GM19023 (cell line): ENCODE measurements around the gene MS4A4E.
"Not testable (repeated sequence)": the region's sequence is repeated elsewhere in the genome, so short reads cannot be mapped to it uniquely, and the experiment has no call there.

Source experiments
- ATAC-seq: cut with Tn5 transposase; IDR thresholded peaks from one replicate; pipeline ENCODE4 v1.9.1; 2021; ENCODE audit warnings: mild to moderate bottlenecking, moderate library complexity; ENCODE audit not compliant: unreplicated experiment

MS4A4E gene

DNA sequence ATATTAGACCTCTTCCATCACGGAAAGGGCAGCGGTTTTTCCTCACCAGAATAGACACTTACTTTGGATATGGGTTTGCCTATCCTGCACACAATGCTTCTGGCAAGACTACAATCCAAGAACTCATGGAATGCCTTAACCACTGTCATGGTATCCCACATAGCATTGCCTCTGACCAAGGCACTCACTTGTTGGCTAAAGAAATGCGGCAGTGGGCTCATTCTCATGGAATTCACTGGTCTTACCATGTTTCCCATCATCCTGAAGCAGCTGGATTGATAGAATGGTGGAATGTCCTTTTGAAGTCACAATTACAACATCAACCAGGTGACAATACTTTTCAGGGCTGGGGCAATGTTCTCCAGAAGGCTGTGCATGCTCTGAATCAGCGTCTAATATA, 20.8 kb downstream of the MS4A4E start:
- no peak for ATAC-seq

DNA sequence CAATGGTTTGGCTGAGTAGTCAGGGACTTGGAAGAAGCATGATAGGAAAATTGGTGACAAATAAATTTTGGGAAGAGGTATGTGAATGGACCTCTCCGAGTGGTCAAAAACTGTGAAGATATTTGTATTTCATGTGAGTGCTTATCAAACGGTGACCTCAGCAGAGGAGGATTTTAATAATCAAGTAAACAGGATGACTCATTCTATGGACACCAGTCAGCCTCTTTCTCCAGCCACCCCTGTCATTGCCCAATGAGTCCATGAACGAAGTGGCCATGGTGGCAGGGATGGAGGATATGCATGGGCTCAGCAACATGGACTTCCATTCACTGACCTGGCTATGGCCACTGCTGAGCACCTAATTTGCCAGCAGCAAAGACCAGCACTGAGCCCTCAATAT, 21.2 kb downstream of the MS4A4E start:
- ATAC-seq: no peak

DNA sequence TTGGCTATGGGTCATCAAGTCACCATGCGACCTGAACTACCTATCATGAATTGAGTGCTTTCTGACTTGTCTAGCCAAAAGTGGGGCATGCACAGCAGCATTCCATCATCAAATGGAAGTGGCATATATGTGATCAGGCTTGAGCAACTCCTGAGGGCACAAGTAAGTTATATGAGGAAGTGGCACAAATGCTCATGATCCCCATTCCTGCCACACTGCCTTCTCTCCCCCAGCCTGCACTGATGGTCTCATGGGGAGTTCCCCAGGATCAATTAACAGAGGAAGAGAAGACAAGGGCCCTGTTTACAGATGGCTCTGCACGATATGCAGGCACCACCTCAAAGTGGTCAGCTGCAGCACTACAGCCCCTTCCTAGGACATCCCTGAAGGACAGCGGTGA, 21.8 kb downstream of the MS4A4E start:
- no peak for ATAC-seq

DNA sequence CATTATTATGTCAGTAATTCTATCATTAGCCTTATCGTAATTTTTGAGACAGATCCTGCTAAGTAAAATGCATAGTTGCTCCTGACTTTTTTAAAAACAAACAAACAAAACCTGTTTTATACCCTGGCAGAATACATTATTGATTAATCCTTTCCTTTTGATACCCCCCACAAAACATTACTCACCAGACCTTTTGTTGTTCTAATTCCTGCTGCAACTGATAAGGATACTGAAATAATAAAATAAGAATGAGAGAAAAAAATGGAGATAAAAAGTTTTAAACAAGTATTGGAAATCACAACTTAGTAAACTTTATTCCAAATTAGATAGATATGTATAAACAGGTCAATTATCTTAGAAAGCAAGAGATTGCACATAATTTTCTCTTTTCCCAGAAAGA, 28.6 kb downstream of the MS4A4E start:
- ATAC-seq: no peak

DNA sequence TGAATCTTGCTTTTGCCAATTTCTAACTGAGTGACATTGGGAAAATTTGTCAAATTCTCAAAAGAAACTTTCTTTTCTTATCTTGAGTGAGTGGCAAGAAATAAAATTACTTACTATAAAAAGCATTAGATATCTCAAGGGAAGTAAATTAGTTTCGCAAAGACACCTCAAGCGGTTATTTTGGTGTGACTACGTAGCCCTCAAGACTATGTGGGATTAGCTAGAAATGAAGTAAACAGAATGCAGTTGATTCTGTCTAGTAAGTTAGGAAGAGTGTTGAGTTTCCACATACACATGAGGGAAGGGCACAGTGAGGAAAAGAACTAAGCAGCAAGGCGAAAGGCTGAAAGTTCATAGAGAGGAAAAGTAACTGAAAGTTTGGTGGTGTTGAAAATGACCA, 31.7 kb downstream of the MS4A4E start:
- ATAC-seq: no peak

DNA sequence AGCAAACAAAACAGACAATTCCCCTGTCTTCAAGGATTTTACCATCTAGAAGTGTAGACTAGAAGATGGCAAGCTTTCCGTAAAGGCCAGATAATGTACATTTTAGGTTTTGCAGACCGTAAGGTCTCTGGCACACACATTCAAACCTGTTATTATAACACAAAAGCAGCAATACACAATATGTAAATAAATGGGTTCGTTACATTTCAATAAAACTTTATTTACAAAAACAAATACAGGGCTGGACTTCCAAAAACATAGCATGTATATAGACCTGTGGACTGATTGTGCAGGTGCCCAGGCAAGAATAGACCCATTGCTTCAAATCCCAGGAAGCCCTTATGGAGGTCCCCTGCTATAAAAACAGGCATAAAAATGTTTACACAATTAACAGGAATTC, 33.0 kb downstream of the MS4A4E start:
- no peak for ATAC-seq

DNA sequence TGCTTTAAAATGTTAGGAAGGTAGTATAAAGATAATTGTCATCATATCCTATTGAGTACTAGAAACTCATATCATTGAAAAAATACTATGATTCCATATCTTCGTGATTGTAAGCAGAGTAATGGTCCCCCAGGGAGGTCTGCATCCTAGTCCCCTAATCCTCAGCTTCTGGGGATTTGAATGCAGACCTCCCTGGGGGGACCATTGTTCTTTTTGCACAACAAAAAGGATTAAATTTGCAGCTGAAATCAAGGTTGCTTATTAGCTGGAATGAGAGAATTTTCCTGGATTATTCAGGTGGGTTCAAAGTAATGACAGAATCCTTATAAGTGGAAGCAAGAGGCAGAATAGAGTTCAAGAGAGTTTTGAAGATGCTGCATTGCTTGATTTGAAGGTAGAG, 34.0 kb downstream of the MS4A4E start:
- ATAC-seq: no peak

DNA sequence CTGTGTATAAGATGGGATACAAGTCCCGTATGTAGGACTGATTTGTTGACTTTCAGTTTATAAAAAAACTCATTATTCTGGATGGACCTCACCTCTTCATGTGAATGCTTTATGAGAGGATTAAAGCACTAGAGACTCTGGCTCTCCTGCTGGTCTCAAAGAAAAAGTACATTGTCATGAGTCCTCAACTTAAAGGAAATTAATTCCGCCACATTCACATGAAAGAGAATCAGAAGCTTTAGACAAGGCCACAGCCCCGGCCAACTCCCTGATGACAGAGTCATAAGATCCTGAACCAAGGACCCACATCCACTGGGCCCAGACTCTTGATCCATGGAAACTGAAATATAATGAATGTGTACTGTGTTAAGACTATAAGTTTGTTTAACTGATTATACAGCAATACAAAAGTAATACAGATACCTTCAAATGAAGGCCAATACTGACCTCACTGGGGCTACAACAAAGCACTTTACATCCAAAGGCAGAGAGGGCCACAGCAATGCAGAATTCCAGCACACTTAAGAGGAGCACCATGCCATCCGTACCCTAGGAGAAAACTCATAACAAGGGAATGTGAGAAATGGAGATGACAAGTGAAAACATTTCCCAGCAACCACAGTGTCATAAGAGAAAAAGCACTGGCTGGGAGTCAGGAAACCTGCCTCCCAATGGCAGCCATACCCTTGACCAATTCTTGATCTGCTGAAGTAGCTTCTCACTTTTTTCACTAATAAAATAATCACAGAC, 34.6 kb downstream of the MS4A4E start:
- ATAC-seq: no peak

DNA sequence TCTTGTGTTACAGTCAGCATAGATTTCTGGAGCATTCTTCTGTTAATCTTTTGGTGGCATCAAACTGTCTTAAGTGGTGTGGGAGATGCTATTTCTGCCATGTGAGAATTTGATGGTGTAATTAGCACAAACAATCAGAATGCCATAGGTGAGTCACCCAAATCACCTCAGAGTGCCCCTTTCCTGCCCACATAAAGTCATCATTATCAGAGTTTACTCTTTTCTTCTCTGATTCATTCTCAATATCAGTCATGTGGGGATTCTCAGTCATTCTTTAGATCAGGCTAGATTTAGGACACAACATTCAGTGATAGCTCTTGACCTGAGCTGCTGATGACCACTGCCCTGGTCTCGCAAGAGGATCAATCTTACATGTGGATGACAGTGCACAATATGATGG, 36.3 kb downstream of the MS4A4E start:
- ATAC-seq: no peak

DNA sequence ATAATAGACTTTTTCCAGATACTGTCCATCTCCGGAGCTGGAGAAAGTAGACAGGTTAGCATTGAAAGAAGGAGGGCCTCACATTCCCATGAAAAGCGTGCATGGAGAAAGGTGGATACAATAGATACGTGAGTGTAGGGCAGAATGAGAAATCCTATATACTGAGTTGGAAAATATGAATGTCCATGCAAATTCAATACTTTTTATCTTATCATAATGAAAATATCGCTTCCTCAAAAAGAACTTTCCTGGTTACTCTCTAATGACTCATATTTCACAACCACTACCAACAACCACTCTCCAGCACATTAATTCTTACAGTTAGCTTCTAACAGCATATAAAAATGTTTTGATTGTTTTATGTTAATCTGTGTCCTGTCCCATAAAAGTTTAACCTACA, 38.0 kb downstream of the MS4A4E start:
- ATAC-seq: no peak

DNA sequence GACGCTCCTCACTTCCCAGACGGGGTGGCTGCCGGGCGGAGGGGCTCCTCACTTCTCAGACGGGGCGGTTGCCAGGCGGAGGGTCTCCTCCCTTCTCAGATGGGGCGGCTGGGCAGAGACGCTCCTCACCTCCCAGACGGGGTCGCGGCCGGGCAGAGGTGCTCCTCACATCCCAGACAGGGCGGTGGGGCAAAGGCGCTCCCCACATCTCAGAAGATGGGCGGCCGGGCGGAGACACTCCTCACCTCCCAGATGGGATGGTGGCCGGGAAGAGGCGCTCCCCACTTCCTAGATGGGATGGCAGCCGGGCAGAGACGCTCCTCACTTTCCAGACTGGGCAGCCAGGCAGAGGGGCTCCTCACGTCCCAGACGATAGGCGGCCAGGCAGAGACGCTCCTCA, 41.6 kb downstream of the MS4A4E start:
- ATAC-seq: not testable (repeated sequence)

DNA sequence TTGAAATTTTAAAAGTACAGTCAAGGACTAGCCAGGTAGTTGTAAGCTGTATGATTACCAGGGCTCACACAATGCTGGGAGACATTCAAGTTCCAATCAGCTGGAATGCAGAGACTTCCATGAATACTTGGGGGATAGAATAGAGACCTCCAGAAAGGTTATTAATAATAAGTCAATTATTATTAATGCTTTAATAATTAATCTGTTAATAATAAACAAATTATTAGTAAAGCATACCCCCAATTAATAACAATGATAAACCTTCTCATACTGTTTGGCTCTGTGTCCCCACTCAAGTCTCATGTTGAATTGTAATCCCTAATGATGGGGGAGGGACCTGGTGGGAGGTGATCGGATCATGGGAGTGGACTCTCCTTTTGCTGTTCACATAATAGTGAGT, 45.5 kb downstream of the MS4A4E start:
- ATAC-seq: no peak

DNA sequence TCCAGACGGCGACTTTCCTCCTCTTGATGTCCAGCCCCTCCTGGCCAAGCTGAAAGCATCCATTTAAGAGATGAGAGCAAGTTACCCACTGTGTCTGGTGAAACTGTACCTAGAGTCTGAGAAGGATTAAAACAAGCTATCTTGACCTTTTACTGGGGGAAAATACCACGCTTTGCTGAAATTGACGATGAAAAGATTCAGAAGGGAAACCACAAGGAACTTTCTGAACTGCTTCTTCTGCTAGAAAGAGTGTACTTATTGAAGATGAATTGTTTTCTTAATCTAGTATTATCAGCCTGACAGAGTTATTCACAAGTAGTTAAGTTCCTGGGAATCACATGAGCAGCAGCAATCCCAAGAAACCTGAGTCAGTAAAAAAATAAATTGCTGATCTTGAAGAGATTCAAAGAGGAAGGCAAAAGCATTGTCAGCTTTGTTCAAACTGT, 47.0 kb downstream of the MS4A4E start:
- ATAC-seq: no peak

DNA sequence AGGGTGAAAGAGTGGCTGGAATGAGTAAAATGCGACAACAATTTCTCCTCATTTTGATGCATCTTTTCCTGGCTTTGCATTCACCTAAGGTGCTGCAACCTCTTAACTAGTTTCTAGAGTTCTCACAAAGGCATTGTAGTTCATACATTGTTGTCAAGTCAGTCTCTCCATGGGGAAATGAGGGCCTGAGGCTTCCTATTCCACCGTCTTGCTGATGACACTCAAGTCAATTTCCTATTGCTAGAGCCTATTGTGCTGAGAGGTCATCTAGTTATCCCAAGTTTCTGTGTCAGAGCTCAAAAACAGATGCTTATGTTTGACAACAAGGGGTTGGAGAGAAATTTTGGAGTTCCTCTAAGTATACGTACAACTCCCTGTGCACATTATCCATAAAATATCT, 48.4 kb downstream of the MS4A4E start:
- no peak for ATAC-seq

DNA sequence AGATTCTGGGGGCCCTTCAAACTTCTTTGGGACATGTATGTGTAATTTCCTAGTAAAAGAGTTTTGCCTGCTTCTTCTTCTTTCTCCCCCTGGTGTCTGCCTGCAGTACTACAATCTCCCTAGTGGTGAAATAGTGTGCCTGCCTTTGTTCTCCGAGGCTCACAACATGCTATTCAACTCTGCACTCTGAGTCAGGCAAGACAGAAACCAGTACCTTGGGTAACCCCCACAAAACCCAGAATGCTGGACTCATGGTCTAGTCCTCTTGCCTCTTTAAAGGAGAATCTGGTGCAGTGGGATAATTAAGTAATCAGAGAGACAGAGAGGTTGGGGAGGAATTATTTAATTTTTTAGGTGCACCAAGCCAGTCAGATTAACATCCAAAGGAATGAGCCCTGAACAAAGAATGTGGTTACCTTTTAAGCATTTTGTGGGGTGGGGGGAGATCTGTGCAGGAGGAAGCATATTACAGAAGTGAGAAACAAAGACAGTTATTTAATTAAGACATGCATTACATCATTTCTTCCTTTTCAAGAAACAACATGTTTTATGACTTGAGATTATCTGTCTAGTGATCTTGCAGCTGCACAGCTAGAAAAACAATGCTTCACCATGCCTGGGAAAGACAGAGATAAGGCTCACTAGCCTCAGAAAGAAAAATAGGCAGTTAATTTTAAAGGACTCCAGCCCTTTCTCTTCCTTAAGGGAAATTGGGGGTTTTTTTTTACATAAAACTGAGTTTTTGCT, 49.1 kb downstream of the MS4A4E start:
- peak; percentile 91 for ATAC-seq

DNA sequence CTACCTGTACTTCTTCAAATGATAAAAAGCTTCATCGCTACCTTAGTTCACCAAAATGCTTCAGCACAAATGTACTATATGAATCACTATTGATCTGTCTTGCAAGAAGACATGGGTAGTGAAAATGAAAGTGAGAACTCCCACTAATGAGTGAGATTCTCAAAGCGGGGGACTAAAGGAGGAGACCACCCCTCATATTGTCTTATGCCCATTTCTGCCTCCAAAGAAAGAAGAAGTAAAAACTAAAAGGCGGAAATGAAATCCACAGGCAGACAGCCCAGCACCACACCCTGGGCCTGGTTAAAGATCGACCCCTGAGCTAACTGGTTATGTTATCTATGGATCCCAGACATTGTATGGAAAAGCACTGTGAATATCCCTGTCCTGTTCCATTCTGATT, 50.4 kb downstream of the MS4A4E start:
- not testable (repeated sequence) for ATAC-seq

DNA sequence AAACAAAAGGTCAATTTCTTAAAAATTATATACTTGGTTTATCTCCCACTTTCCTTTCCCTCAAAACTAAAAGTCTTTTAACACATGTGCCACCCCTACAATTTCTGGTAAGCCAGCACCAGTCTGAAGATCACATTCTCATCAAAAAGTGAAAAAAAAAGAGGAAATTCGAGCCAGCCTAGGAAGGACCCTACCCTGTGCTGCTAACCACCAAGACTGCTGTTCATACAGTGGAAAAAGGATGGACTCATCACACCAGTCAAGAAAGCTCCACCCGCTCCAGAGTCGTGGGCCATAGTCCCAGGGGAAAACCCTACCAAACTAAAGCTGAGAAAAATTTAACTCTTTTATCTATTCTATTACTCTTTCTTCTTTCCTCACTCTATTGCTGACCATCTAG, 54.5 kb downstream of the MS4A4E start:
- ATAC-seq: not testable (repeated sequence)

DNA sequence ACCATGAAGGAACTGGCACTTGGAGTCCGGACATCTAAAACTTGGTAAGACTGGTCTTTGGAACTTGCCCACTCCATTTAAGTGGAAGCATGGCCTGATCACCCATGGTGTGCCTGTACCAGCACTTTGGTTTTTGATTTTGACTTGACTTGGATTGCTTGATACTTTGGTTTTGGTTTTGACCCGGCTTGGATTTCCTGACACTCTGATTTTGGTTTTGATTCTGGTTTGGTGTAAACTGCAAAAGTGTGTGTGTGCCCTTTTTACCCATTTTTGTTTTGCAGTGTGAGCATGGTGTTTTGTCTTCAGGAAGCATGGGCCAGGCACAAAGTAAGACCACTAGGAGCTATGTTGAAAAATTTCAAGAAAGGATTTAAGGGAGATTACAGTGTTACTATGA, 56.8 kb downstream of the MS4A4E start:
- not testable (repeated sequence) for ATAC-seq

DNA sequence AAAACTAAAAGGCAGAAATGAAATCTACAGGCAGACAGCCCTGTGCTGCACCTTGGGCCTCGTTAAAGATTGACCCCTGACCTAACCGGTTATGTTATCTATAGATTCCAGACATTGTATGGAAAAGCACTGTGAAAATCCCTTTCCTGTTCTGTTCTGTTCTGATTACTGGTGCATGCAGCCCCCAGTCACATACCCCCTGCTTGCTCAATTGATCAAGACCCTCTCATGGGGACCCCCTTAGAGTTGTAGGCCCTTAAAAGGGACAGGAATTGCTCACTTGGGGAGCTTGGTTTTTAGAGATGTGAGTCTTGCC, 57.5 kb downstream of the MS4A4E start:
- ATAC-seq: not testable (repeated sequence)

DNA sequence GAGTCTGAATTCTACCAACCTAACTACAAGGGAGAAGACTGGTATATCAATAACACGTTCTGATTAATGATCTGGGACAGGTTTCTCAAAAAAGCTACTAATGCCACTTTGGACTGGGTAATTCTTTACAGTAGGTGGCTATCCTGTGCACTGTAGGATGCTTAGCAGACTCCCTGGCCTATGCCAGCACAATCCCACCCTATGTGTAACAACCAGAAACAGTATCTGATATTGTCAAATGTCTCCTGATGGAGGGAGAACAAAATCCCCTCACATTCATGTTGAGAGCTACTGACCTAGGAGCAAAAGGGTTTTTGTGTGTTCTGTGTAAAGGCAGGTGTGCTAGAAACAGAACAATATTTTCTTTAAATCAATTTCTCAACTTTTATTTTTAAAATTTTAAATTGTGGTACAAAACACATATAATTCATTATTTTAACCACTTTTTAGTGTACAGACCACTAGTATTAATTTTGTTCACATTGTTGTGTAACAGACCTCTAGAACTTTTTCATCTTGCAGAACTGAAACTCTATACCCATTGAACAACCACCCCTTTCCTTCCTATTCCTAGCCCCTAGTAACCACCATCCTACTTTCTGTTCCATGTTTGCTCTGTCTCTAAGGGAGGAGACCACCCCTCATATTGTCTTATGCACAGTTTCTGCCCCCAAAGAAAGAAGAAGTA, 58.0 kb downstream of the MS4A4E start:
- ATAC-seq: no peak

DNA sequence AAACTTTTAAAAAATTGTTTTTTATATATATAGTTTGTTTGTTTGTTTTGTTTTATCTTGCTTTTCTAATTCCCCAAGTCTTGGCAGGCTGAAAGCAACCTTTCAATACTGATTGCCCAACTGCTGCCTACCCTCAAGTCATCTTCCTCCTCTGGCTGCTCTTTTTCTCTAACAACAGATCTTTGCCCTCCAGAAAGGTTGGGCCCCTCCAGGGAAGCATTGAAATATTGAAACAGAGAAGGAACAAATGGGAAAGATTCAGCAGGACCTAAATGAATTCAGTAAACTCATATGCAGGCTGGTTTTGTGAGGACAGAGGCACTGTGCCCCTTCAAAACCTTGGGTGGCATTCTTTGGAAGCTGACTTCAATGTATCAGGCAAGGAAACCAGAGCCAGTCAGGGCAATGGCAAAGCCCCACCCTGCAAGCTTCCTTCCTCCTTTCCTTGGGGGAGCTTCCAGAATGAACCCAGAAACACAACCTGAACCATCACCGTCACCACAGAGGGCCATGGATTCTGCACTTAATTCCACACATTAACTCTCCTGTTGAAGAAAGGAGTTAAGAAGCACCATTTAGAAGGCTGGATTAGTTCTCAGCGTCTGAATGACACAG, 59.2 kb downstream of the MS4A4E start:
- ATAC-seq: no peak
